Measurements from ENCODE around the gene SEMA4A. TPM values are rescaled to one million over a fixed set of nuclear protein-coding genes. Genes with fewer than 3 reads are reported as not detected.

The SEMA4A gene
- total RNA-seq, 2 experiments from 2014 or later: 18.4 to 18.8 TPM

DNA sequence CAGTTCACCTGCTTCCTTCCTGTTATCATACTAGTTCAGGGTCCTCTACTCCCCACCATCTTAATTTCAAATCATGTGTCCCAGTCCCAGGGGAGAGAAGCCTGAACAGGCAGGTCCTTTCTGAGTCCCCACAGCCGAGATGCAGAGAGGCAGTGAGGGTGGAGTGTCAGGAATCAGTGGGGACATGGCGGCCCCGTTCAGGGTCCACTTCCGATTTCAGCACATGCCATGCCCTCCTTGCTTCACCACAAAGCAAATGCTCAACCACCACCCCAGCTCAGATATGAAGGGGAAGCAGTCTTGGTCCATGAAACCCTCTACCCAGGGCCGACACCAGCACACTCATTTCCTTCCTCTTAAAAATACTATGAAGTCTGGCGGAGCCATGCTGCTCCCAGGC, 5.2 kb upstream of the SEMA4A start:
- ChIA-PET POLR2A (interaction anchor here (1.8 kb wide), 1 partner anchor 65 kb away, joined by 5 read pairs; the partner anchor contains the start of gene PMF1), CTCF (interaction anchor here (1.6 to 4.5 kb wide), 4 partner anchors 18 to 98 kb away, joined by 4 to 78 read pairs (median 5); no protein-coding TSS in a partner anchor)

- ChIA-PET POLR2A (interaction anchor here (0.5 to 0.7 kb wide), 2 partner anchors 10 to 75 kb away, joined by 4 to 8 read pairs; no protein-coding TSS in a partner anchor), CTCF (interaction anchor here (0.6 to 3.6 kb wide), 8 partner anchors 11 to 132 kb away, joined by 3 to 33 read pairs (median 4); partner anchors contain the start of gene SLC25A44)
Measured at GRCh38 chr1:156149374-156150332, 3.7 kb upstream of the SEMA4A start.

- POLR2A ChIA-PET: interaction anchor here (0.5 kb wide), 1 partner anchor 82 kb away, joined by 6 read pairs; no protein-coding TSS in a partner anchor
- CTCF ChIA-PET: interaction anchor here (0.6 to 3.6 kb wide), 9 partner anchors 10 to 295 kb away, joined by 3 to 33 read pairs (median 3); partner anchors contain the start of gene SLC25A44
Measured at GRCh38 chr1:156150333-156151011, 2.9 kb upstream of the SEMA4A start.

- POLR2A ChIA-PET: interaction anchor here (0.5 to 1.7 kb wide), 4 partner anchors 62 to 95 kb away, joined by 3 to 6 read pairs (median 3); partner anchors contain the start of gene PMF1
Measured at GRCh38 chr1:156151093-156151688, 2.2 kb upstream of the SEMA4A start.

GRCh38 chr1:156152628-156153027, 757 bp upstream of the SEMA4A start:
- ChIA-PET CTCF (interaction anchor here (0.9 to 3.6 kb wide), 3 partner anchors 15 to 91 kb away, joined by 3 to 33 read pairs (median 4); no protein-coding TSS in a partner anchor), POLR2A (interaction anchor here (0.7 to 1.7 kb wide), 2 partner anchors 61 to 65 kb away, joined by 3 to 4 read pairs; no protein-coding TSS in a partner anchor)

More at GRCh38 chr1:156151093-156151688, 2.2 kb upstream of the SEMA4A start:
- CTCF ChIA-PET: interaction anchor here (0.7 to 3.6 kb wide), 9 partner anchors 10 to 334 kb away, joined by 3 to 33 read pairs (median 3); partner anchors contain the start of gene SLC25A44

GRCh38 chr1:156154317-156154749, 948 bp downstream of the SEMA4A start:
- POLR2A ChIA-PET: interaction anchor here (0.6 kb wide), 1 partner anchor 71 kb away, joined by 3 read pairs; no protein-coding TSS in a partner anchor
- CTCF ChIA-PET: interaction anchor here (1.1 to 2.0 kb wide), 3 partner anchors 8 to 88 kb away, joined by 3 to 10 read pairs (median 7); no protein-coding TSS in a partner anchor

GRCh38 chr1:156155756-156156510, 2.5 kb downstream of the SEMA4A start:
- ChIA-PET CTCF (interaction anchor here (0.8 to 2.0 kb wide), 6 partner anchors 10 to 126 kb away, joined by 3 to 10 read pairs (median 4); partner anchors contain the start of gene SMG5), POLR2A (interaction anchor here (0.7 to 0.8 kb wide), 2 partner anchors 33 to 61 kb away, joined by 3 read pairs; no protein-coding TSS in a partner anchor)

DNA sequence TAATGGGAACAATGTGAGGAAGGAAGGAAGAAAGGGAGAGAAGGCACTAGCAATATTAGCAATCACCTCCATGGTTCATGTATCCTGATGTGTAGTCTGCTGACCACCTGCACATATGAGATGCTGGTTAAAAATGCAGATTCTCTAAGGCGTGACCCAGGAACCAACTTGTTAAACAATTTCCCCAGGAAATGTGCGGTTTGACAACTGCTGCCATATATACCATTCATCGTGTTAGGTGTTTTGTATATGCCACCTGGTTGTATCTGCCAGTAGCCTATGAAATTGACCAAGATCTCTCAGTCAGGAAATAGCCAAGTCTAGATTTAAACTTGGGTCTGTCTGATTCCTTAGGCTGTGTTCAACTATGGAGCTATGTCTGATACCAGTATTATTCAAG, 4.1 kb downstream of the SEMA4A start:
- POLR2A ChIA-PET: interaction anchor here (1.0 kb wide), 1 partner anchor 55 kb away, joined by 3 read pairs; the partner anchor contains the start of gene PMF1
- CTCF ChIA-PET: interaction anchor here (1.3 kb wide), 1 partner anchor 66 kb away, joined by 3 read pairs; no protein-coding TSS in a partner anchor

DNA sequence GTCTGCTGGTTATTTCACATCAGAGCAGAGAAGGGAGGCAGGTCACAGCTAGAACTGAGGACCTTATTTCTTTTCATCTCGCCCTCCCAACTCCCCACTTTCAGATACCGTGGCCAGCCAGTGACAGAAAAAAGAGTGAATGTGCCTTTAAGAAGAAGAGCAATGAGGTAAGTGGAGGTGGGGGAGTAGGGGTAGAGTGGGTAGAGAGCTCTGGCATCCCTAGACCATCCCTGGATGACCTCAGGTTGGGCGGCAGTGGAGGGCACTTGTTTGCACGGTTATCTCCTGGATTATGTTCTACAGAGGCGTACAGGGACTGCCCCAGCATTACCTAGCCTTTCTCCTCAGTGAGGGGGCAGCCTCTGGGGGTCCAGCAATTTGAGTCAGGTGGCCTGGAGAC, 4.6 kb downstream of the SEMA4A start:
- ChIA-PET CTCF (interaction anchor here (1.3 to 1.5 kb wide), 2 partner anchors 66 to 68 kb away, joined by 3 to 4 read pairs; no protein-coding TSS in a partner anchor), POLR2A (interaction anchor here (1.0 kb wide), 1 partner anchor 55 kb away, joined by 3 read pairs; the partner anchor contains the start of gene PMF1)

DNA sequence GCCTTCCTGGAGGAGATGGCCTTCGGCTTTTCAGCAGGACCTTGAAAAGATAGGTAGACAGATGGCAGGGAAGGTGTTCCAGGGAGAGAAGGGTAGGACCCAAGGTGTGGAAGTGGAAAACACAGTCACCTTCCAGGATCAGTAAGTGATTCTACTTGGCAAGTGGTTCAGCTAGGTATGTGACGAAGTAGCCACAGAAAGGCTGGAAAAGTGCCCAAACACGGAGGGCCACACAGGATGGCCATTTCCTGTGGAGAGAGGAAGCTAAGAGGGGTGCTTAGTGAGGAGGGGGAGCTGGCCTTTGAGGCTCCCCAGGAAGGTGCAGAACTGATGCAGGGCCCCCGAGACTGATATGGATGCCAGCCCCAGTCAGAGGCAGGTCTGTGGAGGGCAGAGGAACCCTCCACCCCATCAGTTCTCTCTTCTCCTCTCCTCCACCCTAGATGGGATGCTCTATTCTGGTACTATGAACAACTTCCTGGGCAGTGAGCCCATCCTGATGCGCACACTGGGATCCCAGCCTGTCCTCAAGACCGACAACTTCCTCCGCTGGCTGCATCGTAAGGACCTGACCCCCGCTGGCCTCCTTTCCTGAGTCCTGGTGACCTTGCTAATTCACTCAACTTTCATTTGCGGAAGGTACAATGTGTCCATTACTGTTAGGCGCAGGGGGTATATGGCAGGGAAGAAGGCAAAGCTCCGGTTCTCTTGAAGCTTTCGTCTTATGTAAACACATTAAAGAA, 6.8 kb downstream of the SEMA4A start:
- ChIA-PET CTCF (interaction anchor here (1.2 to 1.6 kb wide), 6 partner anchors 9 to 65 kb away, joined by 3 to 7 read pairs (median 4); no protein-coding TSS in a partner anchor), POLR2A (interaction anchor here (1.0 to 1.4 kb wide), 2 partner anchors 11 to 53 kb away, joined by 3 to 8 read pairs; partner anchors contain the start of gene PMF1)

DNA sequence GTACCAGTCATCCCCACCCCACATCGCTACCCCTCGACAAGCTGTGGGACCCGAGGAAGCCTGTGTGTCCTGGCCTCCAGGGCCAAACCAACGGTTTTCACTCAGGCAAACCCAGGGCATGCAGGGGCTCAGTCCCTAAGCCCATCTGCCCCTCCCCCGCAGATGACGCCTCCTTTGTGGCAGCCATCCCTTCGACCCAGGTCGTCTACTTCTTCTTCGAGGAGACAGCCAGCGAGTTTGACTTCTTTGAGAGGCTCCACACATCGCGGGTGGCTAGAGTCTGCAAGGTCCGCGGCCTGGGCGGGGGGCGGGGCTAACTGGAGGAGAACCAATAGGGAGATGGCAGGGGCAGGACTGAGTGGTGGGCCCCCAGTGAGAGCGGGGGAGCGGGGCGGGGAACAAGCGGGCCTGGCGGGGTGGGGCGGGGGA, 7.4 kb downstream of the SEMA4A start:
- ChIA-PET POLR2A (interaction anchor here (0.8 to 1.4 kb wide), 3 partner anchors 12 to 64 kb away, joined by 3 to 8 read pairs (median 3); partner anchors contain the start of gene PMF1), CTCF (interaction anchor here (1.2 to 1.6 kb wide), 5 partner anchors 10 to 64 kb away, joined by 3 to 7 read pairs (median 4); no protein-coding TSS in a partner anchor)

DNA sequence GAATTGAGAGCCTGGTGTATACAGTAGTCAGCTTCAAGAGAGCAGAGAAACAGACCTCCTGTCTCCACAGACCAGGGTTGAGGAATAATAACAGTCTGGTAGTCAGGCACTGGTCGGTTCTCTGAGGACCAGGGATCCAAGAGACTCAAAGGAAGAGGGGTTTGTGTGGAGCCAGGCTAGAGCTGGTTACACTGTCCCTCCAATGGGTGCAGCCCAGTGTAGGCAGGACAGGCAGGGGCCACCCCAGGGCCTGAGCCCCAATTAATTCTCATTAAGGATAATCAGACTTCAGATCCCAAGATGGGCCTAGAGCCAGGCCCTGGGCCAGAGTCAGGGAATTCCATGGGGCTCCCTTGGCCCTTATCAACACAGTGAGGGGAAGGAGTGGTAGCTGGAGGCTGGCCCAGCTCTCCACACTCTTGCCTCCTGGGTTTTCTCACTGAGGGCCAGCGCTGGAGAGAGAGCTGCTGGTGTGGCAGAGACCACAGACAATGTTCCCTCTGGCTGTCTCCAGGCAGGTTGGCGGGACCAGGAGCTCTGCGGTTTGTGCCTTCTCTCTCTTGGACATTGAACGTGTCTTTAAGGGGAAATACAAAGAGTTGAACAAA, 9.1 kb downstream of the SEMA4A start:
- POLR2A ChIA-PET: no interaction called here
- CTCF ChIA-PET: interaction anchor here (0.6 kb wide), 1 partner anchor 29 kb away, joined by 5 read pairs; no protein-coding TSS in a partner anchor

- ChIA-PET POLR2A (interaction anchor here (0.7 kb wide), 2 partner anchors 54 to 127 kb away, joined by 5 to 8 read pairs; no protein-coding TSS in a partner anchor), CTCF (interaction anchor here (0.5 to 1.5 kb wide), 6 partner anchors 10 to 322 kb away, joined by 3 to 6 read pairs (median 3); no protein-coding TSS in a partner anchor)
Measured at GRCh38 chr1:156163712-156164111, 10.3 kb downstream of the SEMA4A start.

DNA sequence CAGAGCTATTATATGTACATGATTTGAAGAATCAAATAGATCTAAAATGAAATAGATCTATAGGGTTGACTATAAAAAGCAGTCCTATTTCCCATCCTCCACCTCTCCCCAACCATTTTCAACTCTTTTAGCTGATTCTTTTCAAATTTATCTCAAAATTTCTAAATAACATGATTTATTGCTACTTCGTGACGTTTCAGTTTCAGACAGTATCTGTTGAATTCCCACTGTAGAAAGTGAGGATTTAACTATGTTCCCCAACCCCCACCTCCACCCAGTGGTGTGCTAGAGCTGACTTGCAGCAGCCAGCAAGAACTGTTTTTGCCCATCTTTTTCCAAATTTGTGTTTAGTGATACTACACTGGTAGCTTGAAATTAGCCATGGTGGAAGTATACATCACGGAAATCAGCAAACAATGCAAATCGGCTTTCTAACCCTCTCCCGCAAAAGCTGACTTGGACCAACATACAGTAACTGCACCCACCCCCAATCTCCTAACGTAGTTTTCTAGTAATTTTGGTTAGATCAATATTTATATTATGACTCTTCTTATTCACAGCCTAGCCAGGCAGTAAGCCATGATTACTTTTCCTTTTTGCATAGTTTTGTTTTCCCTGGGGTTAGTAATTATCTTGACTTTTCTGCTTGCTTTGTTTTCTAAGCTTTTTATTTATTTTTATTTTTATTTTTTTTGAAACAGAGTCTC, 10.9 kb downstream of the SEMA4A start:
- CTCF ChIA-PET: interaction anchor here (0.5 to 1.5 kb wide), 6 partner anchors 9 to 321 kb away, joined by 3 to 8 read pairs (median 4); no protein-coding TSS in a partner anchor
- POLR2A ChIA-PET: interaction anchor here (0.7 kb wide), 2 partner anchors 54 to 127 kb away, joined by 5 to 8 read pairs; no protein-coding TSS in a partner anchor

- POLR2A ChIA-PET: no interaction called here
Measured at GRCh38 chr1:156165083-156165482, 11.7 kb downstream of the SEMA4A start.

More at GRCh38 chr1:156165083-156165482, 11.7 kb downstream of the SEMA4A start:
- CTCF ChIA-PET: interaction anchor here (0.6 to 1.5 kb wide), 4 partner anchors 8 to 69 kb away, joined by 3 to 8 read pairs (median 4); no protein-coding TSS in a partner anchor
